OCI-M2 (cell line): ENCODE data around the gene TAS1R2.

Source experiments
- DNase-seq: peaks from one replicate; lab custom pipeline; 2025; ENCODE audit not compliant: unreplicated experiment; lab: John Stamatoyannopoulos, UW

The TAS1R2 gene

DNA sequence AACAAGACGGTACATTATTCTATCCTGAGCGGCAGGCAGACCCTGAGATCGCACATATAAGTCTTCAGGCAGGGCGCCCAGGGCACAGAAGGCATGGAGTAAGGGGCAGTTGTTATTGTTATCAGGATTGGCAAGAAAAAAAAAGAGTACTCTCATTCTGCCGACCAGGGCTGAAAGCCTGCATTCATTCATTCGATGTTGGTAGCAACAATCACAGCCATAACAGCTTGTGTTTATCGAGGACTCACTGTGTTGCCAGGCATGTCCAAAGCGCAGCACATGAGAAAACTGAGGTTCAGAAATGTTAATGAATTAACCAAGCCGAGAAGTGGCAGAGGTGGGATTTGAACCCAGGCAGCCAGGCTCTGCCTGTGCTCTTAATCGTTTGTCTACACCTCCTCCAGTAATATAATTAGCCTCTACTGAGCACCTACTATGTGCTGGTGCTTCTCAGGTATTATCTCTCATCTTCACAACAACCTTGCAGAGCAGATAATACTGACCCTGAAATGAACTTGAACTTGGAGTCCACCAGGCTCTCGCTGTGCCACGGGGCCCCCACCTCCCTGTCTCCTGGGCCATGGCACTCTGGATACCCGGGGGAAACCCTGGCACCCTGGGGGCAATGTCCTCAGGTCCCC is 56.2 kb downstream of the TAS1R2 start:
- DNase-seq = no peak

DNA sequence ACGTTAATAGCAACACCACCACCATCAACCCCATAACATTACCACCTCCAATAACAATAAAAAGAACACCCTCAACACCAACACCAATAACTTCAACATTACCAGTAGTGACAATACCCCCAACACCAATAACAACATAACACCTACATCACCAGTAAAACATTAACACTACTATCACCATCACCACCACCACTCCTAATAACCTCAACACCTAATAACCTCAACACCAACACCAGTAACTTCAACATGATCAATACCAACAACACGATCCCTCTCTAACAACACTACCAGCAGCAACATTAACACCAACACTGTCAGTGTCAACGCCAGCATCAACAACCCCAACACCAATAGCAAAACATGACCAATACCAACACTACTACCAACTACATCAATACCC is 57.2 kb downstream of the TAS1R2 start:
- DNase-seq = no peak

- no peak for DNase-seq
Observed at GRCh38 chr1:18800258-18800657, 59.2 kb downstream of the TAS1R2 start.

- no peak for DNase-seq
Observed at GRCh38 chr1:18799454-18799853, 60.0 kb downstream of the TAS1R2 start.

- DNase-seq = no peak
Observed at GRCh38 chr1:18798946-18799345, 60.5 kb downstream of the TAS1R2 start.

- DNase-seq = no peak
Observed at GRCh38 chr1:18798533-18798932, 60.9 kb downstream of the TAS1R2 start.

DNA sequence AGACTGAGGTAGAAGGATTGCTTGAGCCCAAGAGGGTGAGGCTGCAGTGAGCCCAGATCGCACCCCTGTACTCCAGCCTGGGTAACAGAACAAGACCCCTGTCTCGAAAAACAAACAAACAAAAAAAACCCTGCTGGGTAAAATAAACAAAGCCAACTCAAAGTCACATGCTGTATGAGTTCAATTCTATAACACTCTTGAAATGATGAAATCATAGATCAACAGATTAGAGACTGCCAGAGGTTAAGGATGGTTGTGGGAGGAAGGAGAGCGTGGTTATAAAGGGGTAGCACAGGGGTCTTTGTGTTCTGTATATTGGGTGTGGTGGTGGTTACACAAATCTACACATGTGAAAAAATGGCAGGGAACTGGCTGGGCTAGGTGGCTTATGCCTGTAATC is 62.5 kb downstream of the TAS1R2 start:
- no peak for DNase-seq

- DNase-seq = no peak
Observed at GRCh38 chr1:18795002-18795689, 64.3 kb downstream of the TAS1R2 start.

DNA sequence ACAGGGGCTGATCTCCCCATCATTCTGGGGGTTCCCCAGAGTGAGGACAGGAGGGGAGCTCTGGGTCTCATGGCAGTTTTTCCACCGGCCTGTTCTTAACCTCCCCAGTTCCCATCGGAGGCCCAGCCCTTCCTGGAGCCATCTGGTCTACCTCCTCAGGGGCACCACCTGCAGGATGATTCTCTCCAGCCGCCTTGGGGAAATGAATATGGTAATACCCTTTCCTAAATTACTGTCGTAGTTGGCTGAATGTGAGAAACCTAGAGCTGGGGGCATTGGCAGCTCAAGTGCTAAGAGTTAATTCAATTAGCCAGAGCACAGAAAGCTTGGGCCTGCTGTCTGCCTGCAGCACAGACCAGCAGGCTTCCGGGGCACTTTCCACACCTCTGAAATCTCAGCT is 64.9 kb downstream of the TAS1R2 start:
- DNase-seq = no peak

- no peak for DNase-seq
Observed at GRCh38 chr1:18794051-18794450, 65.4 kb downstream of the TAS1R2 start.

DNA sequence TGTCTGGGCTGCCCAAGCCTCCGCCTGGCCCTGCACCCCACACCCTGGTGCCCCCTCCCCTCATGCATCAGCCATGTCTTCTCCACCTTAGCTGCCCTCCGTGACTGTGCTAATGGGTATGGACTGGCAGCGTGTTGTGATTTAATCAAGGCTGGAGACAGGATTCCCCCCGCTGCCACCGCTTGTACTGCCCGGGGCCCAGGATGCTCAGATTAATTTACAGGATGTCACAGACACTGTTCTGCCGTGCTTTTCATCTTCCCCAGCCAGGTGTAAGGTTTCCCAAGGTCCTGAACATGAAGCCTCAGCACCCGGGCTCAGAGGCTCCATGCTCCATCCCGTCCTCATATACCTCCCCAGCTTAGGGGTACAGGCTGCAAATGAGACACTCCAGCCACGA is 66.3 kb downstream of the TAS1R2 start:
- DNase-seq = no peak

- DNase-seq = no peak
Observed at GRCh38 chr1:18792747-18793146, 66.7 kb downstream of the TAS1R2 start.
